HG03460 (cell line): ENCODE results near the gene THEMIS2.
"Not testable (repeated sequence)": the region's sequence is repeated elsewhere in the genome, so short reads cannot be mapped to it uniquely, and the experiment has no call there.

Source experiments
- ATAC-seq: cut with Tn5 transposase; IDR thresholded peaks from one replicate; pipeline ENCODE4 v1.9.1; 2021; ENCODE audit not compliant: unreplicated experiment

Gene THEMIS2

GRCh38 chr1:27872059-27872801, at the start of gene THEMIS2:
TSS of gene THEMIS2 (plus strand) at chr1:27872544. CDS start at chr1:27872572, 28 bp downstream.
- no peak for ATAC-seq

- no peak for ATAC-seq
These were observed 48.6 kb upstream of the THEMIS2 start for GRCh38 chr1:27823784-27824183.

- ATAC-seq: no peak
These were observed 47.9 kb upstream of the THEMIS2 start for GRCh38 chr1:27824411-27824810.

- ATAC-seq: not testable (repeated sequence)
These were observed 42.9 kb upstream of the THEMIS2 start for GRCh38 chr1:27829339-27829960.

GRCh38 chr1:27830621-27831440, 41.5 kb upstream of the THEMIS2 start, which contains the start of gene PPP1R8:
TSS of gene PPP1R8 (plus strand) at chr1:27830782. CDS start at chr1:27830836, 54 bp downstream.
- ATAC-seq: peak; percentile 89

GRCh38 chr1:27831568-27832410, 40.6 kb upstream of the THEMIS2 start:
- ATAC-seq: no peak

GRCh38 chr1:27832762-27833161, 39.6 kb upstream of the THEMIS2 start:
- no peak for ATAC-seq

- no peak for ATAC-seq
These were observed 38.9 kb upstream of the THEMIS2 start for GRCh38 chr1:27833470-27833869.

GRCh38 chr1:27835046-27835445, 37.3 kb upstream of the THEMIS2 start:
- ATAC-seq: no peak

GRCh38 chr1:27835501-27835900, 36.8 kb upstream of the THEMIS2 start:
- ATAC-seq: no peak

- ATAC-seq: no peak
These were observed 22.4 kb upstream of the THEMIS2 start for GRCh38 chr1:27849951-27850350.

GRCh38 chr1:27855085-27855484, 17.3 kb upstream of the THEMIS2 start:
- no peak for ATAC-seq

- no peak for ATAC-seq
These were observed 15.6 kb upstream of the THEMIS2 start for GRCh38 chr1:27856561-27857343.

GRCh38 chr1:27857552-27857951, 14.8 kb upstream of the THEMIS2 start:
- not testable (repeated sequence) for ATAC-seq

- ATAC-seq: peak; percentile 64
These were observed 14.0 kb upstream of the THEMIS2 start for GRCh38 chr1:27858072-27858948.

GRCh38 chr1:27858949-27859576, 13.3 kb upstream of the THEMIS2 start:
- ATAC-seq: no peak

- no peak for ATAC-seq
These were observed 10.9 kb upstream of the THEMIS2 start for GRCh38 chr1:27861436-27861835.

- ATAC-seq: no peak
These were observed 10.3 kb upstream of the THEMIS2 start for GRCh38 chr1:27862004-27862403.
